Measurements from ENCODE around the gene TMEM63A.

DNA sequence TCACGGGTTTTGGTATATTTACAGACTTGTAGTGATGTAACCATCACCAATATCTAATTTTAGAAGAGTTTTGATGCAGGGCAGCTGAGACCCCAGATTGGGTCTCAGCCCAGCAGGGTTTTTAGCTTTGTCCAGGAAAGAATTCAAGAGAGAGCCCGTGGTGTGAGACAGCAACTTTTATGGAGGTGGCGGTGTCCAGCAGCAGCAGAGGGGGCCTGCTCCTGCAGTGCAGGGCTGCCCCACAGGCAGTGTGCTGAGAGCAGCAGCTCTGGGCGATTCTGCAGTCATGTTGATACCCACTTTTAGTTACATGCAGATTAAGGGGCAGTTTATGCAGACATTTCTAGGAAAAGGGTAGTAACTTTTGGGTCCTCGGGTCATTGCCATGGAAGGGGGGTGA is 74.0 kb downstream of the TMEM63A start:
- TF ChIP-seq, protein P1, sequence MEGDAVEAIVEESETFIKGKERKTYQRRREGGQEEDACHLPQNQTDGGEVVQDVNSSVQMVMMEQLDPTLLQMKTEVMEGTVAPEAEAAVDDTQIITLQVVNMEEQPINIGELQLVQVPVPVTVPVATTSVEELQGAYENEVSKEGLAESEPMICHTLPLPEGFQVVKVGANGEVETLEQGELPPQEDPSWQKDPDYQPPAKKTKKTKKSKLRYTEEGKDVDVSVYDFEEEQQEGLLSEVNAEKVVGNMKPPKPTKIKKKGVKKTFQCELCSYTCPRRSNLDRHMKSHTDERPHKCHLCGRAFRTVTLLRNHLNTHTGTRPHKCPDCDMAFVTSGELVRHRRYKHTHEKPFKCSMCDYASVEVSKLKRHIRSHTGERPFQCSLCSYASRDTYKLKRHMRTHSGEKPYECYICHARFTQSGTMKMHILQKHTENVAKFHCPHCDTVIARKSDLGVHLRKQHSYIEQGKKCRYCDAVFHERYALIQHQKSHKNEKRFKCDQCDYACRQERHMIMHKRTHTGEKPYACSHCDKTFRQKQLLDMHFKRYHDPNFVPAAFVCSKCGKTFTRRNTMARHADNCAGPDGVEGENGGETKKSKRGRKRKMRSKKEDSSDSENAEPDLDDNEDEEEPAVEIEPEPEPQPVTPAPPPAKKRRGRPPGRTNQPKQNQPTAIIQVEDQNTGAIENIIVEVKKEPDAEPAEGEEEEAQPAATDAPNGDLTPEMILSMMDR (optimal IDR thresholded peaks at IDR 0.05 in 1 of 3, IDR thresholded peaks at IDR 0.05 in 1 of 3, conservative IDR thresholded peaks at IDR 0.05 in 1 of 3; ENCODE audit: extremely low read depth in 1 of 3, insufficient read depth in 2 of 3, low read length in 3 of 3) = no peak
- TF ChIP-seq EZH2 (IDR thresholded peaks at IDR 0.05; ENCODE audit: low read length) = no peak

Measured in keratinocyte (primary cell).